ENCODE measurements around the gene SLC6A18.

DNA sequence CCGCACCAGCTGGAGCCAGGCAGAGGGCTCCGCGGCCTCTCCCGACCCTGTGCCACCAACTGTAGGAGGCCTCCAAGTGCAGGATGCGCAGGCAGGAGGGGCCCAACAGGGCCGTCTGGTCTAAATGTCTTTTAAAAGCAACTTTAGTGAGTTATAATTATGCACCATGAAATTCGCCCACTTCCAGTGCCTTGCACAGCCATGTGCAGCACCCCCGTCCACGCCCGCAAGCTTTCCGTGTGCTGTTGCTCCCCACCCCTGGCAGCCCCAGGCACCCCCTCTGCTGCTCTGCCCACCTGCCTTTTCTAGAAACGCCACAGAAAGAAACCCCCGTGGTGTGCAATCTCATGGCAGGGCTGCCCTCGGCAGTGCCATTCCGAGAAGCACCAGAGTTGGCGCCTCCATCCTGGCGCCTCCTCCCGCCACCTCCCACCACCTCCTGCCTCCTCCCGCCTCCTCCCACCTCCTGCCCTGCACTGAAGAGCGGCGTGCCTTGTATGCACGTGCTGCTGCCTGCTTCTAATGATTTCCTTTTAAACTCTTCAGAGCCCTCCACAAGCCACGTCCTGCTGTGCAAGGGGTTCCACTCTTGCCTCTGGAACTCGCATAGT lies 7.5 kb upstream of the SLC6A18 start:
- TF ChIP-seq POLR2A (IDR thresholded peaks at IDR 0.05; ENCODE audit: low read length) (no peak), GATA1 (IDR thresholded peaks at IDR 0.05; ENCODE audit: low read depth, low read length) (no peak)
